ENCODE data around the gene ATRAID. TPM values are rescaled to one million over a fixed set of nuclear protein-coding genes. Genes with fewer than 3 reads are reported as not detected.

ATRAID gene
- total and polyA plus RNA-seq, 2 of the 8 experiments (the other 6 are each of a cell fraction or from before 2014, with no cell fraction given), result 109 to 280 TPM

DNA sequence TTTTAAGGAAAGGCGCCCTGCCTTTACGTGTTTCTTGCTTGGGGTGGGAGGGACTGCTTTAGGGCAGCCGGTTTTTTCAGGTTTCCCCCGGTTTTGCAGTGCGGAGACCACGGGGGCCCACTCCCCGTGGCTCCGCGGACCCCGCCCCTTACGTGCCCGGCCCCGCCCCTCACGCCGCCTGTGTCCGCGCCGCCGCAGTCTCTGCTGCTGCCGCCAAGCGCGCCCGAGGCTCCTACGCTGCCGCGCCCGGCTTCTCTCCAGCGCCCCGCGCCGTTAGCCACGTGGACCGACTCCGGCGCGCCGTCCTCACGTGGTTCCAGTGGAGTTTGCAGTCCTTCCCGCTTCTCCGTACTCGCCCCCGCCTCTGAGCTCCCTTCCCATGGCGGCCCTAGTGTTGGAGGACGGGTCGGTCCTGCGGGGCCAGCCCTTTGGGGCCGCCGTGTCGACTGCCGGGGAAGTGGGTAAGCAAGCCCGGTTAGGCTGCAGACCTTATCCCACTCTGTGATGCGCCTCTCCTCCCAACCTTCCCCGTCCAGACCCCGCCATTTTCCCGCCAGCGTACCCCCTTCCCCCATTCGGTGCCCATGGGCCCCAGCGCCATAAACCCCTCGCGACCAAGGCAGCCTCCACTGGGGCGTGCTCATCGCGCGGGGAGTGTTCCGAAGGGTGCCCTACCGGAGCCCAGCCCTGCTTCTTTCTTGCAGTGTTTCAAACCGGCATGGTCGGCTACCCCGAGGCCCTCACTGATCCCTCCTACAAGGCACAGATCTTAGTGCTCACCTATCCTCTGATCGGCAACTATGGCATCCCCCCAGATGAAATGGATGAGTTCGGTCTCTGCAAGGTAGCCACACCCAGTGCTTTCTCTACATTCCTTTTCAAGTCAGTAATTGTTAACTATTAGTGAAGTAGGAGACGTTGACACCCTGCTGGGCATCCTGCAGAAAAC lies 5.6 kb downstream of the ATRAID start, which contains the start of gene CAD (continued):
- TF ChIP-seq FOSL1 (IDR thresholded peaks at IDR 0.05; ENCODE audit: insufficient read depth, low read depth, low read length) (no peak), NANOG (IDR thresholded peaks at IDR 0.05; ENCODE audit: insufficient read depth, low read depth, low read length, poor library complexity, severe bottlenecking) (peak; percentile 1), ZNF274 (IDR thresholded peaks at IDR 0.05; ENCODE audit: borderline replicate concordance, extremely low read depth, low read length) (no peak), CBX5 (IDR thresholded peaks at IDR 0.05; ENCODE audit: low read depth, low read length) (no peak), HDAC2 (IDR thresholded peaks at IDR 0.05; ENCODE audit: borderline replicate concordance in 1 of 2, low read depth in 2 of 2, low read length in 2 of 2) (peak in 1 of 2 experiments; percentile 2; a peak in 1 of 4 replicates), RAD21 (IDR thresholded peaks at IDR 0.05 in 1 of 2, conservative IDR thresholded peaks at IDR 0.05 in 1 of 2; ENCODE audit: low read depth in 2 of 2, low read length in 2 of 2) (no peak), SIN3A (conservative IDR thresholded peaks at IDR 0.05 in 1 of 2, IDR thresholded peaks at IDR 0.05 in 1 of 2; ENCODE audit: low read depth in 1 of 2, low read length in 2 of 2) (peak in 1 of 2 experiments; percentile 73; a peak in 2 of 4 replicates), KDM4A (IDR thresholded peaks at IDR 0.05; ENCODE audit: low read depth, low read length, severe bottlenecking) (no peak), RNF2 (IDR thresholded peaks at IDR 0.05; ENCODE audit: borderline replicate concordance, low read depth, low read length, missing control alignments, poor library complexity, severe bottlenecking) (no peak), EP300 (IDR thresholded peaks at IDR 0.05; ENCODE audit: borderline replicate concordance in 1 of 2, low read depth in 2 of 2, low read length in 2 of 2) (no peak), TBP (IDR thresholded peaks at IDR 0.05; ENCODE audit: low read depth, low read length) (peak; percentile 84), POLR2A (IDR thresholded peaks at IDR 0.05; ENCODE audit: control extremely low read depth in 1 of 2, low read depth in 2 of 2, low read length in 2 of 2) (peak; percentile 71 to 89), PHF8 (conservative IDR thresholded peaks at IDR 0.05; ENCODE audit: low read depth, low read length) (peak; percentile 82), BRCA1 (IDR thresholded peaks at IDR 0.05; ENCODE audit: low read depth, low read length) (no peak), SIX5 (IDR thresholded peaks at IDR 0.05; ENCODE audit: low read depth, low read length) (no peak), BACH1 (IDR thresholded peaks at IDR 0.05; ENCODE audit: low read length) (no peak), TAF1 (IDR thresholded peaks at IDR 0.05; ENCODE audit: low read depth, low read length) (peak; percentile 78)

Measured in H1 (cell line).